ENCODE results near the gene CREBRF. TPM values are rescaled to one million over a fixed set of nuclear protein-coding genes. Genes with fewer than 3 reads are reported as not detected.

The CREBRF gene
- total RNA-seq, 2 experiments from 2014 or later, result 12.1 to 12.5 TPM

GRCh38 chr5:173055042-173055721 is 970 bp upstream of the CREBRF start:
- Histone ChIP-seq H3K4me3 (ENCODE audit: low read depth, low read length, poor library complexity, severe bottlenecking) (peak overlapping the region; percentile 89), H3K27ac (ENCODE audit: low read depth, low read length, poor library complexity, severe bottlenecking) (peak overlapping the region; percentile 57), H3K36me3 (ENCODE audit: insufficient read depth, low read length) (no peaks in the 10 kb centered on the region), H3K4me1 (ENCODE audit: insufficient read depth, low read length, poor library complexity, severe bottlenecking) (peaks cover 48% of the 10 kb centered on the region), H3K4me2 (ENCODE audit: low read length) (peak overlapping the region; percentile 91), H4K20me1 (ENCODE audit: insufficient read depth, low read length) (no peaks in the 10 kb centered on the region), H3K9me2 (ENCODE audit: insufficient read depth, low read length) (no peaks in the 10 kb centered on the region), H3K79me2 (ENCODE audit: insufficient read depth, low read depth, low read length) (peaks cover 14% of the 10 kb centered on the region; the same call in 1 of the 2 replicates), H2AFZ (ENCODE audit: low read length) (peak overlapping the region; percentile 98), H3K9me3 (ENCODE audit: low read length) (no peaks in the 10 kb centered on the region)
- DNase-seq (ENCODE audit: low spot score), result no peak
- intact Hi-C loops (cut with micrococcal nuclease; ENCODE audit: unreplicated experiment), result loop anchor here (5.0 kb wide), 1 partner anchor 283 kb away; the partner anchor contains the start of gene DUSP1
- ChIA-PET POLR2A (interaction anchor here (0.5 to 3.5 kb wide), 10 partner anchors 10 to 1661 kb away, joined by 3 to 53 read pairs (median 4); partner anchors contain the start of gene ATP6V0E1), CTCF (ENCODE audit: unreplicated experiment) (no interaction called here)
- no peak for TF ChIP-seq EZH2phosphoT487 (IDR thresholded peaks at IDR 0.05; ENCODE audit: borderline replicate concordance, low read depth, low read length)
- no peak for TF ChIP-seq CTCF (conservative IDR thresholded peaks at IDR 0.05; ENCODE audit: low read length)
- no TSS peak for BruUV-seq (replicated peaks)

GRCh38 chr5:173055722-173055982 is 500 bp upstream of the CREBRF start:
- Histone ChIP-seq H3K4me3 (ENCODE audit: low read depth, low read length, poor library complexity, severe bottlenecking) (peak overlapping the region; percentile 89), H3K4me1 (ENCODE audit: insufficient read depth, low read length, poor library complexity, severe bottlenecking) (peaks cover 48% of the 10 kb centered on the region), H3K9me3 (ENCODE audit: low read length) (no peaks in the 10 kb centered on the region), H3K36me3 (ENCODE audit: insufficient read depth, low read length) (no peaks in the 10 kb centered on the region), H2AFZ (ENCODE audit: low read length) (peak overlapping the region; percentile 98; the same call in 1 of the 2 replicates), H3K79me2 (ENCODE audit: insufficient read depth, low read depth, low read length) (peaks cover 14% of the 10 kb centered on the region; the same call in 1 of the 2 replicates), H3K4me2 (ENCODE audit: low read length) (peak overlapping the region; percentile 91), H3K27ac (ENCODE audit: low read depth, low read length, poor library complexity, severe bottlenecking) (peak overlapping the region; percentile 57), H4K20me1 (ENCODE audit: insufficient read depth, low read length) (no peaks in the 10 kb centered on the region), H3K9me2 (ENCODE audit: insufficient read depth, low read length) (no peaks in the 10 kb centered on the region)
- TF ChIP-seq CTCF (conservative IDR thresholded peaks at IDR 0.05; ENCODE audit: low read length) (no peak), EZH2phosphoT487 (IDR thresholded peaks at IDR 0.05; ENCODE audit: borderline replicate concordance, low read depth, low read length) (no peak)
- ChIA-PET POLR2A (interaction anchor here (0.7 to 2.0 kb wide), 3 partner anchors 42 to 684 kb away, joined by 3 to 11 read pairs (median 7); partner anchors contain the start of gene ATP6V0E1), CTCF (ENCODE audit: unreplicated experiment) (no interaction called here)
- intact Hi-C loops (cut with micrococcal nuclease; ENCODE audit: unreplicated experiment), result loop anchor here (5.0 kb wide), 1 partner anchor 283 kb away; the partner anchor contains the start of gene DUSP1
- DNase-seq (ENCODE audit: low spot score), result peak; percentile 39
- TSS peak; percentile 97 for BruUV-seq (replicated peaks)

GRCh38 chr5:173056783-173057061 is 570 bp downstream of the CREBRF start:
- peak overlapping the region; percentile 89 for H3K4me3 ChIP-seq (ENCODE audit: low read depth, low read length, poor library complexity, severe bottlenecking)
- peaks cover 46% of the 10 kb centered on the region for H3K4me1 ChIP-seq (ENCODE audit: insufficient read depth, low read length, poor library complexity, severe bottlenecking)
- ChIA-PET CTCF (ENCODE audit: unreplicated experiment) (interaction anchor here (0.6 to 1.4 kb wide), 3 partner anchors 47 to 73 kb away, joined by 5 to 11 read pairs (median 7); partner anchors contain the start of gene ATP6V0E1), POLR2A (interaction anchor here (0.6 to 3.9 kb wide), 9 partner anchors 9 to 73 kb away, joined by 3 to 25 read pairs (median 4); partner anchors contain the start of gene ATP6V0E1)
- peaks cover 15% of the 10 kb centered on the region; the same call in 1 of the 2 replicates for H3K79me2 ChIP-seq (ENCODE audit: insufficient read depth, low read depth, low read length)
- no peaks in the 10 kb centered on the region for H3K36me3 ChIP-seq (ENCODE audit: insufficient read depth, low read length)
- no TSS peak for BruUV-seq (replicated peaks)
- DNase-seq (ENCODE audit: low spot score), result no peak
- H2AFZ ChIP-seq (ENCODE audit: low read length), result peak overlapping the region; percentile 53; the same call in 1 of the 2 replicates
- TF ChIP-seq CTCF (conservative IDR thresholded peaks at IDR 0.05; ENCODE audit: low read length), result no peak
- no peak for TF ChIP-seq EZH2phosphoT487 (IDR thresholded peaks at IDR 0.05; ENCODE audit: borderline replicate concordance, low read depth, low read length)
- no peaks in the 10 kb centered on the region for H4K20me1 ChIP-seq (ENCODE audit: insufficient read depth, low read length)
- intact Hi-C loops (cut with micrococcal nuclease; ENCODE audit: unreplicated experiment), result loop anchor here (1.0 to 5.0 kb wide), 5 partner anchors 20 to 284 kb away; partner anchors contain the start of genes BNIP1, DUSP1 and ERGIC1
- H3K4me2 ChIP-seq (ENCODE audit: low read length), result peak overlapping the region; percentile 72
- no peaks in the 10 kb centered on the region for H3K9me2 ChIP-seq (ENCODE audit: insufficient read depth, low read length)
- H3K27ac ChIP-seq (ENCODE audit: low read depth, low read length, poor library complexity, severe bottlenecking), result peak overlapping the region; percentile 38
- no peaks in the 10 kb centered on the region for H3K9me3 ChIP-seq (ENCODE audit: low read length)
